HEK293 (cell line): Measurements from ENCODE around the gene NFKBIE.
A peak's percentile ranks its signal among the peaks of the same experiment; 100 is the strongest.

Source experiments
- YY1 ChIP-seq: fragments of 450-650 bp; formaldehyde crosslinking; IDR thresholded peaks from 2 replicates; pipeline ENCODE4 v1.5.1; 2018; ENCODE audit warnings: missing biosample characterization, missing genetic modification characterization
- ZNF239 ChIP-seq: fragments of 450-650 bp; formaldehyde crosslinking; IDR thresholded peaks from 2 replicates; pipeline ENCODE4 v1.5.1; 2016; ENCODE audit warnings: missing biosample characterization, missing genetic modification characterization
- ZNF24 ChIP-seq: fragments of 450-650 bp; formaldehyde crosslinking; IDR thresholded peaks from 2 replicates; pipeline ENCODE4 v1.5.1; 2016; ENCODE audit warnings: missing biosample characterization, missing genetic modification characterization
- ZNF302 ChIP-seq: fragments of 450-650 bp; formaldehyde crosslinking; IDR thresholded peaks from 2 replicates; pipeline ENCODE4 v1.5.1; 2016; ENCODE audit warnings: missing biosample characterization, missing genetic modification characterization, low read depth
- ZNF335 ChIP-seq: fragments of 450-650 bp; formaldehyde crosslinking; conservative IDR thresholded peaks from 2 replicates; pipeline ENCODE4 v1.5.1; 2016; ENCODE audit warnings: missing biosample characterization, missing genetic modification characterization
- ZNF391 ChIP-seq: fragments of 450-650 bp; formaldehyde crosslinking; IDR thresholded peaks from 2 replicates; pipeline ENCODE4 v1.5.1; 2016; ENCODE audit warnings: low read depth, missing biosample characterization, missing genetic modification characterization, borderline replicate concordance
- ZNF423 ChIP-seq: fragments of 450-650 bp; formaldehyde crosslinking; IDR thresholded peaks from 2 replicates; pipeline ENCODE4 v1.5.1; 2016; ENCODE audit warnings: missing biosample characterization, missing genetic modification characterization
- ZNF48 ChIP-seq: fragments of 450-650 bp; formaldehyde crosslinking; IDR thresholded peaks from 2 replicates; pipeline ENCODE4 v1.5.1; 2016; ENCODE audit warnings: missing biosample characterization, missing genetic modification characterization
- ZNF521 ChIP-seq: fragments of 450-650 bp; formaldehyde crosslinking; IDR thresholded peaks from 2 replicates; pipeline ENCODE4 v1.5.1; 2017; ENCODE audit warnings: missing biosample characterization, mild to moderate bottlenecking, missing genetic modification characterization
- ZNF776 ChIP-seq: fragments of 450-650 bp; formaldehyde crosslinking; IDR thresholded peaks from 2 replicates; pipeline ENCODE4 v1.5.0; 2017; ENCODE audit warnings: missing biosample characterization, missing genetic modification characterization, borderline replicate concordance
- ZNF792 ChIP-seq: fragments of 450-650 bp; formaldehyde crosslinking; IDR thresholded peaks from 2 replicates; pipeline ENCODE4 v1.5.1; 2016; ENCODE audit warnings: missing biosample characterization, missing genetic modification characterization
- TF ChIP-seq, protein P1 (sequence below): fragments of 450-650 bp; formaldehyde crosslinking; IDR thresholded peaks from 2 replicates; pipeline ENCODE4 v1.5.1; 2016; ENCODE audit warnings: missing biosample characterization, missing genetic modification characterization
- TF ChIP-seq, protein P2 (sequence below): fragments of 450-650 bp; formaldehyde crosslinking; IDR thresholded peaks from 2 replicates; pipeline ENCODE4 v1.5.1; 2017; ENCODE audit warnings: missing biosample characterization, missing genetic modification characterization
- TF ChIP-seq, protein P3 (sequence below): fragments of 450-650 bp; formaldehyde crosslinking; IDR thresholded peaks from 2 replicates; pipeline ENCODE4 v1.5.1; 2016; ENCODE audit warnings: missing biosample characterization, missing genetic modification characterization

DNA sequence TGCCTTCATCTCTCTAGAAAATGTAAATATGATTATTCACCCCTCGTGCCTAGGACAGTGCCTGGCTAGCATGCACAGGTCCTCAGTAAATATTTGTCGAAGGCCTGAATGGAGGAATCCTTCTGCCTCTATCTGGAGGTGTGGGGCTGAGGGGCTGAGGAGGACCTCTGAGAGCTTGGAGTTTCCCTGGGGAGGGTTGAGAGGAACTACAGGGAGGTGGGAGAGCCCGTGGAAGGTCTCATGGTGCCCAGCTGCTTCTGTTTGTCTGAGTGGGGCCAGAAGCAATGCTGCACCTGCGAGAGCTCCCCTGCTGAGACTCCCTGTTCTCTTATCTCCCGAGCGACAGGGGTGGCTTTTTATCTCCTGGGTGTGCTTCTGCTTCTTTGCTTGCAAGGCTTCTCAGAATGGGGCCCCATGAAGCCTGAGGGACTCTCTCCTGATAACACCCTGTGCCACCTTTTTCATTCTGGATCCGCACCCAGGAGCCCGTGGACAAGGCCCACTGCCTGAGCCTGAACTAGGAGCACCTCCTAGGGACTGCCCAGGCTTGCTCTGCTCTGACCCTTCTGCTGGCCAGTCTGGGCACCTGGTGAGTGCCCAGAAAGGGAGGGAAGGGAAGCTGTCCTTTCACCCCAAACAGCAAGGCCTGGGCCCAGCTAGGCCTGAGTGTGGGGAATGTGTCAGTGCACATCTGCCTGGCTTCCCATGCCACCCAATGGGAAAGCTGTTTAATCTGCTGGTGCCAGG lies 39.6 kb downstream of the NFKBIE start:
- no peak for TF ChIP-seq ZNF521
- no peak for TF ChIP-seq ZNF776 (tag by site-specific recombination)
- peak; percentile 59 for TF ChIP-seq ZNF423 (tag by site-specific recombination)
- TF ChIP-seq ZNF24 (tag by site-specific recombination), result no peak
- TF ChIP-seq, protein P1, sequence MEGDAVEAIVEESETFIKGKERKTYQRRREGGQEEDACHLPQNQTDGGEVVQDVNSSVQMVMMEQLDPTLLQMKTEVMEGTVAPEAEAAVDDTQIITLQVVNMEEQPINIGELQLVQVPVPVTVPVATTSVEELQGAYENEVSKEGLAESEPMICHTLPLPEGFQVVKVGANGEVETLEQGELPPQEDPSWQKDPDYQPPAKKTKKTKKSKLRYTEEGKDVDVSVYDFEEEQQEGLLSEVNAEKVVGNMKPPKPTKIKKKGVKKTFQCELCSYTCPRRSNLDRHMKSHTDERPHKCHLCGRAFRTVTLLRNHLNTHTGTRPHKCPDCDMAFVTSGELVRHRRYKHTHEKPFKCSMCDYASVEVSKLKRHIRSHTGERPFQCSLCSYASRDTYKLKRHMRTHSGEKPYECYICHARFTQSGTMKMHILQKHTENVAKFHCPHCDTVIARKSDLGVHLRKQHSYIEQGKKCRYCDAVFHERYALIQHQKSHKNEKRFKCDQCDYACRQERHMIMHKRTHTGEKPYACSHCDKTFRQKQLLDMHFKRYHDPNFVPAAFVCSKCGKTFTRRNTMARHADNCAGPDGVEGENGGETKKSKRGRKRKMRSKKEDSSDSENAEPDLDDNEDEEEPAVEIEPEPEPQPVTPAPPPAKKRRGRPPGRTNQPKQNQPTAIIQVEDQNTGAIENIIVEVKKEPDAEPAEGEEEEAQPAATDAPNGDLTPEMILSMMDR, result no peak
- TF ChIP-seq, protein P2, sequence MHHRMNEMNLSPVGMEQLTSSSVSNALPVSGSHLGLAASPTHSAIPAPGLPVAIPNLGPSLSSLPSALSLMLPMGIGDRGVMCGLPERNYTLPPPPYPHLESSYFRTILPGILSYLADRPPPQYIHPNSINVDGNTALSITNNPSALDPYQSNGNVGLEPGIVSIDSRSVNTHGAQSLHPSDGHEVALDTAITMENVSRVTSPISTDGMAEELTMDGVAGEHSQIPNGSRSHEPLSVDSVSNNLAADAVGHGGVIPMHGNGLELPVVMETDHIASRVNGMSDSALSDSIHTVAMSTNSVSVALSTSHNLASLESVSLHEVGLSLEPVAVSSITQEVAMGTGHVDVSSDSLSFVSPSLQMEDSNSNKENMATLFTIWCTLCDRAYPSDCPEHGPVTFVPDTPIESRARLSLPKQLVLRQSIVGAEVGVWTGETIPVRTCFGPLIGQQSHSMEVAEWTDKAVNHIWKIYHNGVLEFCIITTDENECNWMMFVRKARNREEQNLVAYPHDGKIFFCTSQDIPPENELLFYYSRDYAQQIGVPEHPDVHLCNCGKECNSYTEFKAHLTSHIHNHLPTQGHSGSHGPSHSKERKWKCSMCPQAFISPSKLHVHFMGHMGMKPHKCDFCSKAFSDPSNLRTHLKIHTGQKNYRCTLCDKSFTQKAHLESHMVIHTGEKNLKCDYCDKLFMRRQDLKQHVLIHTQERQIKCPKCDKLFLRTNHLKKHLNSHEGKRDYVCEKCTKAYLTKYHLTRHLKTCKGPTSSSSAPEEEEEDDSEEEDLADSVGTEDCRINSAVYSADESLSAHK, result no peak
- no peak for TF ChIP-seq ZNF391 (tag by site-specific recombination)
- no peak for TF ChIP-seq ZNF792 (tag by site-specific recombination)
- no peak for TF ChIP-seq ZNF335 (tag by site-specific recombination)
- TF ChIP-seq YY1 (tag by site-specific recombination), result no peak
- TF ChIP-seq, protein P3, sequence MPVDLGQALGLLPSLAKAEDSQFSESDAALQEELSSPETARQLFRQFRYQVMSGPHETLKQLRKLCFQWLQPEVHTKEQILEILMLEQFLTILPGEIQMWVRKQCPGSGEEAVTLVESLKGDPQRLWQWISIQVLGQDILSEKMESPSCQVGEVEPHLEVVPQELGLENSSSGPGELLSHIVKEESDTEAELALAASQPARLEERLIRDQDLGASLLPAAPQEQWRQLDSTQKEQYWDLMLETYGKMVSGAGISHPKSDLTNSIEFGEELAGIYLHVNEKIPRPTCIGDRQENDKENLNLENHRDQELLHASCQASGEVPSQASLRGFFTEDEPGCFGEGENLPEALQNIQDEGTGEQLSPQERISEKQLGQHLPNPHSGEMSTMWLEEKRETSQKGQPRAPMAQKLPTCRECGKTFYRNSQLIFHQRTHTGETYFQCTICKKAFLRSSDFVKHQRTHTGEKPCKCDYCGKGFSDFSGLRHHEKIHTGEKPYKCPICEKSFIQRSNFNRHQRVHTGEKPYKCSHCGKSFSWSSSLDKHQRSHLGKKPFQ (tag by site-specific recombination), result no peak
- TF ChIP-seq ZNF48 (tag by site-specific recombination), result no peak
- no peak for TF ChIP-seq ZNF302 (tag by site-specific recombination)
- TF ChIP-seq ZNF239 (tag by site-specific recombination), result no peak
